HG03108 (cell line): ENCODE results near the gene PTPN11.
"Not testable (repeated sequence)": the region's sequence is repeated elsewhere in the genome, so short reads cannot be mapped to it uniquely, and the experiment has no call there.

Source experiments
- ATAC-seq: cut with Tn5 transposase; IDR thresholded peaks from one replicate; pipeline ENCODE4 v1.9.1; 2021; ENCODE audit warnings: moderate library complexity; ENCODE audit not compliant: unreplicated experiment

Gene PTPN11

DNA sequence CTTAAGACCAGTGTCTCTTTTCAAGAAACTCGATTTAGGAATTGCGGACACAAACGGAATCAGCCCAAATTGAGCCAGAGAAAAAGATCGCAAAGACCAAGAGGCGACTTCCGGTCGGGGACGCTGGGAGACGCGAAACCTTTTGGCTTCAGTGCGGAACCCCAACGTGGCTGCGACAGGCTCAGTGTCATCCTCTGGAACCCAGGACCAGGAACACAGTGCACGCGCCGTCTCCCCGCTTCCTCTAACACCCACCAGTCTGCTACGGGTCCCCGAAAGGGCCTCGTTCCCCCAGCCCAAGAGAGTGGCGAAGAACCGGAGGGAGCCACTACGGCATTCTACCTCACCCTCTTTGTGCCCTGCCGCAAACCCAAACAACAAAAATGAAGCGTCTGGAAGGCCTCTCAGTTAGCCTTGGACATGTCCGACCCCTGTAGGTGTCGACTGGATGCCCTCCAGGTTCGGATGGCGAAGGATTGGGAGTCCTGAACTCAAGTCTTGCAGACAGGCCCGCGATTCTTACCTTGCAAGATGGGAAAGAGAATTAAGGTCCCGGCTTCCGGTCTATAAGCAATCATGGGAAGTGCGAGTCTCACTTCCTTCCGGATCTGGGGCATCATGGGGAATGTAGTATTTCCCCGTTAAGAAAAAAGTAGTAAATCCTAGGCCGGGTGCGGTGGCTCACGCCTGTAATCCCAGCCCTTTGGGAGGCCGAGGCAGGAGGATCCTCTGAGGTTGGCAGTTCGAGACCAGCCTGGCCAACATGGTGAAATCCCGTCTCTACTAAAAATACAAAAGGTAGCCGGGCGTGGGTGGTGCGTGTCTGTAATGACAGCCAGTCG is 9.5 kb upstream of the PTPN11 start, which contains the start of gene RPL6:
Gene RPL6, minus strand, starts transcription at position 542 of the 842 bp plus-strand sequence. CDS start 949 bp downstream, outside the sequence.
- peak; percentile 81 for ATAC-seq

- ATAC-seq, result no peak
These were observed 8.9 kb upstream of the PTPN11 start for GRCh38 chr12:112409906-112410244.

- ATAC-seq, result no peak
These were observed 4.7 kb upstream of the PTPN11 start for GRCh38 chr12:112413855-112414625.

GRCh38 chr12:112415457-112415856 is 3.3 kb upstream of the PTPN11 start:
- not testable (repeated sequence) for ATAC-seq

DNA sequence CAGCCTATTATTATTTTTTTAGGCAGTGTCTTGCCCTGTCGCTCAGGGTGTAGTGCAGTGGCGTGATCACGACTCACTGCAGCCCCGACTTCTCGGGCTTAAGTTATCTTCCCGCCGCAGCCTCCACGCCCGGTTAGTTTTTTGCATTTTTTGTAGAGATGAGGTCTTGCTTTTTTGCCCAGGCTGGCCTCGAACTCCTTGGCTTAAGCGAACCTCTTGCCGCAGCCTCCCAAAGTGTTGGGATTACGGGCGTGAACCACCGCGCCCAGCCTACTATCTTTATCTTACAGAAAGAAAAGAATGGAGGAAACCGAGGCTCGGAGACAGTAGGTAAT is 507 bp upstream of the PTPN11 start:
- ATAC-seq, result no peak

- ATAC-seq, result no peak
These were observed 768 bp downstream of the PTPN11 start for GRCh38 chr12:112419297-112420133.

- ATAC-seq, result no peak
These were observed 2.0 kb downstream of the PTPN11 start for GRCh38 chr12:112420740-112421139.

DNA sequence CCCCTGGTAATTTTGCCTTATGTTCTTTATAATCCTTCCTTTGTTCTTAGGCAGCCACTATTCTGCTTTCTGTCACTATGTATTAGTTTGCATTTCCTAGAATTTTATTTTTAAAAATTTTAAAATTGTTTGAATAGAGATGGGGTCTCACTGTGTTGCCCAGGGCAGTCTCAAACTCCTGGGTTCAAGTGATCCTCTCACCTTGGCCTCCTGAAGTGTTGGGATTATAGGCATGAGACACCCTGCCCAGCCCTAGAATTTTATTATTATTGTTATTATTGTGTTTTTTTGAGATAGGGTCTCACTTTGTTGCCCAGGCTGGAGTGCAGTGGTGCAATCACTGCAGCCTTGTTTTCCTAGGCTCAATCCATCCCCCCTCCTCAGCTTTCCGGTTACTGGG is 2.6 kb downstream of the PTPN11 start:
- no peak for ATAC-seq

- ATAC-seq, result no peak
These were observed 3.8 kb downstream of the PTPN11 start for GRCh38 chr12:112422531-112422930.

GRCh38 chr12:112424126-112424525 is 5.4 kb downstream of the PTPN11 start:
- ATAC-seq, result no peak

GRCh38 chr12:112425582-112426382 is 7.0 kb downstream of the PTPN11 start:
- no peak for ATAC-seq

DNA sequence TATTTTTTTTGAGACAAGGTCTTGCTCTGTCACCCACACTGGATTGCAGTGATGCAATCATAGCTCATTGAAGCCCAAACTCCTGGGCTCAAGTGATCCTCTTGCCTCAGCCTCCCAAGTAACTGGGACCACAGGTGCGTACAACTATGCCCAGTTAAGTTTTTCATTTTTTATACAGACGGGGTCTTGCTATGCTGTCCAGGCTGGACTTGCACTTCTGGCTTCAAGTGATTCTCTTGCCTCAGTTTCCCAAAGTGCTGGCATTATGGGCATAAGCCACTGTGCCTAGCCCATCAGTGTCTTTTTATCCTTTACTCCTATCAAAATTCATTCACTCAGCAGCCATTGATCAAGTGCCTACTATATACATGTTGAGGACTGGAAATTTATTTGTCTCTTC is 9.0 kb downstream of the PTPN11 start:
- ATAC-seq, result no peak

GRCh38 chr12:112430929-112431328 is 12.2 kb downstream of the PTPN11 start:
- ATAC-seq, result no peak

DNA sequence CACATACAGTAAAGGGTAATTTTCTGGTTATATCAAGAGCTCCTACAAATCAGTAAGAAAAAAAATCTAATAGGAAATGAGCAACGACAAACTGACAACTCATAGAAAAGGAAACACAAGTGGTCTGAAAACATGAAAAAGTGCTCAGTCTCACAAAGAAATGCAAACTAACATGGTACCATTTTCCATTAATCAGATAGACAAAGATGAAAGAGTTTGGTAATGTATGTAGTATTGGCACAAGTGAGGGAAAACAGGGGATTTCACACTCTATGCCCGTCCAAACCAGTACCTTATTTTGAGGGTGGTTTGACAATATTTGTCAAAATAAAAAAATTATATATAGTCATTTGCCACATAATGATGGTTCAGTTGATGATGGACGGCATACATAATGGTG is 13.2 kb downstream of the PTPN11 start:
- no peak for ATAC-seq

DNA sequence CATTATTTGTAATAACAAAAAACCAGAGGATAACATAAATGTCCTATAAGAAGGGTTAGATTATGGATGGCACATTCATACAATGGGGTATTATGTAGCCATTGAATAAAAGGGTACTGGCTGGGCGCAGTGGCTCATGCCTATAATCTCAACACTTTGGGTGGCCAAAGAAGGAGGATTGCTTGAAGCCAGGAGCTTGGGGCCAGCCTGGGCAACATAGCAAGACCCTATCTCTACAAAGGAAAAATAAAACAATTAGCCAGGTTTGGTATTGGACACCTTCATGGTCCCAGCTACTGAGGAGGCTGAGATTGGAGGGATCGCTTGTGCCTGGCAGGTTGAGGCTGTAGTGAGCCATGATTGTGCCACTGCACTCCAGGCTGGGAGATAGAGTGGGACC is 14.8 kb downstream of the PTPN11 start:
- no peak for ATAC-seq

DNA sequence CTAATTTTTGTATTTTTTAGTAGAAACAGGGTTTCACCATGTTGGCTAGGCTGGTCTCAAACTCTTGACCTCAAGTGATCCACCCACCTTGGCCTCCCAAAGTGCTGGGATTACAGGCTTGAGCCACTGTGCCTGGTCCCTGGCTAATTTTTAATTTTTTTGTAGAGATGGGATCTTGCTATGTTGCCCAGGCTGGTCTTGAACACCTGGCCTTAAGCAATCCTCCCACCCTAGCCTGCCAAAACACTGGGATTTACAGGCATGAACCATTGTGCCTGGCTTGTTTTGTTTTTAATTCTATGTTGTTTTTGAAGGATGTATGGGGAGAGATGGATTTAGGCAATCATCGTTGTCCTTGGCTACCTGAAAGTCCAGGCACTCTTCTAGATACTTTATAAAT is 19.9 kb downstream of the PTPN11 start:
- not testable (repeated sequence) for ATAC-seq

DNA sequence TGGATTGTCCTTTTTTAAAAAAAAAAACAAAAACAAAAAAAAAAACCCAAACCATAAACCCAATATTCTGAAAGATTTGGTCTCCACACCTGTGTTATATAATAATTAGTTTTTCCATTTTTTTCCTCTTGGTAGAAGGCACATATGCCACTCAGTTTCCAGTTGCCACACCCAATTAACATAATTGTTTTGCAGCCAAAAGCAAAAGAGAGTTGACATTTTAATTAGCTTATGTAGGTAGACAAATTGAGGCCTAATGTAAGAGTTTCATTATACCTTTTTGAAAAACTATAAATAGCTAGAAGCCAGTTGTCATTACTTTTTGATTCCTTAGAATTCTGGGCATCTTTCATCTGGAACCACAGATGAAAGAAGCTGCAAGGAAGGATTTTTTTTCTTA is 21.0 kb downstream of the PTPN11 start:
- ATAC-seq, result no peak

GRCh38 chr12:112440653-112441052 is 21.9 kb downstream of the PTPN11 start:
- not testable (repeated sequence) for ATAC-seq

DNA sequence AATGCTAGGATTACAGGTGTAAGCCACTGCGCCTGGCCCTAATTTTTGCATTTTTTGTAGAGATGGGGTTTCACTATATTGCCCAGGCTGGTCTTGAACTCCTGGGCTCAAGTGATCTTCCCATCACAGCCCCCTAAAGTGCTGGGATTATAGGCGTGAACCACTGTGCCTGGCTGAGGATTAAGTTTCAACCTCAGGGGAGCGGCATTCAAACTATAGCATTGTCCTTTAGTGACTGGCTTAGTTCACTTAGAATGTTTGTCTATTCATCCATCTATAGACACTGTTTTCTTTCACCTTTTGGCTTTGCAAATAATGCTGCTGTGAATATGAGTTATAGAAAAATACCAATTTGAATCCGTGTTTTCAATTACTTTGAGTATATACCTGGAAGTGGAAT is 25.2 kb downstream of the PTPN11 start:
- ATAC-seq, result no peak

- no peak for ATAC-seq
These were observed 27.4 kb downstream of the PTPN11 start for GRCh38 chr12:112446008-112446725.
